ENCODE measurements around the gene CAMK2D. TPM values are rescaled to one million over a fixed set of nuclear protein-coding genes. Genes with fewer than 3 reads are reported as not detected.

Gene CAMK2D
- total RNA-seq, 4 donors from 2014 or later: 45.9 to 67.1 (median 56.2) TPM

GRCh38 chr4:113623274-113623894 is 138.2 kb downstream of the CAMK2D start:
- no peak overlapping the region for H3K27ac ChIP-seq
- ATAC-seq: no peak
- no peaks in the 10 kb centered on the region for H3K36me3 ChIP-seq
- H3K9me3 ChIP-seq: no peaks in the 10 kb centered on the region
- TF ChIP-seq POLR2AphosphoS5 (IDR thresholded peaks at IDR 0.05) (no peak), EP300 (IDR thresholded peaks at IDR 0.05) (no peak), POLR2A (IDR thresholded peaks at IDR 0.05) (no peak), CTCF (IDR thresholded peaks at IDR 0.05) (no peak)
- H3K4me1 ChIP-seq: peaks cover 0 to 21% (median 0%) of the 10 kb centered on the region in 3 donors
- H3K27me3 ChIP-seq: no peaks in the 10 kb centered on the region
- H3K4me3 ChIP-seq: no peak overlapping the region

- ATAC-seq: no peak
- 98 to 100% methylated on average over 2 of the region's 2 CpGs for WGBS, 2 donors (ENCODE audit: low coverage in 1 of 2)
- Histone ChIP-seq H3K4me1 (peaks cover 0 to 21% (median 0%) of the 10 kb centered on the region in 3 donors), H3K27me3 (no peaks in the 10 kb centered on the region), H3K9me3 (no peaks in the 10 kb centered on the region), H3K4me3 (no peak overlapping the region), H3K27ac (no peak overlapping the region), H3K36me3 (no peaks in the 10 kb centered on the region)
- TF ChIP-seq POLR2A (IDR thresholded peaks at IDR 0.05) (no peak), POLR2AphosphoS5 (IDR thresholded peaks at IDR 0.05) (no peak), EP300 (IDR thresholded peaks at IDR 0.05) (no peak), CTCF (IDR thresholded peaks at IDR 0.05) (no peak)
Measured at GRCh38 chr4:113621633-113622032, 139.9 kb downstream of the CAMK2D start.

GRCh38 chr4:113620032-113620431 is 141.5 kb downstream of the CAMK2D start:
- Histone ChIP-seq H3K27ac (no peak overlapping the region), H3K27me3 (no peaks in the 10 kb centered on the region), H3K4me1 (peaks cover 0 to 36% (median 5%) of the 10 kb centered on the region in 3 donors), H3K4me3 (no peak overlapping the region), H3K36me3 (no peaks in the 10 kb centered on the region), H3K9me3 (no peaks in the 10 kb centered on the region)
- ATAC-seq: no peak
- TF ChIP-seq POLR2AphosphoS5 (IDR thresholded peaks at IDR 0.05): no peak
- TF ChIP-seq POLR2A (IDR thresholded peaks at IDR 0.05): no peak
- no peak for TF ChIP-seq CTCF (IDR thresholded peaks at IDR 0.05)
- TF ChIP-seq EP300 (IDR thresholded peaks at IDR 0.05): no peak
- 91 to 100% methylated on average over 2 of the region's 2 CpGs for WGBS, 2 donors (ENCODE audit: low coverage in 1 of 2)

GRCh38 chr4:113619526-113619925 is 142.0 kb downstream of the CAMK2D start:
- H3K4me1 ChIP-seq: peaks cover 0 to 41% (median 5%) of the 10 kb centered on the region in 3 donors
- H3K27ac ChIP-seq: no peak overlapping the region
- H3K27me3 ChIP-seq: no peaks in the 10 kb centered on the region
- H3K36me3 ChIP-seq: no peaks in the 10 kb centered on the region
- no peak for ATAC-seq
- no peaks in the 10 kb centered on the region for H3K9me3 ChIP-seq
- TF ChIP-seq POLR2AphosphoS5 (IDR thresholded peaks at IDR 0.05) (no peak), CTCF (IDR thresholded peaks at IDR 0.05) (no peak), EP300 (IDR thresholded peaks at IDR 0.05) (no peak), POLR2A (IDR thresholded peaks at IDR 0.05) (no peak)
- no peak overlapping the region for H3K4me3 ChIP-seq
- 73 to 79% methylated on average over 4 of the region's 4 CpGs for WGBS, 2 donors (ENCODE audit: low coverage in 1 of 2)

- TF ChIP-seq POLR2A (IDR thresholded peaks at IDR 0.05): no peak
- TF ChIP-seq EP300 (IDR thresholded peaks at IDR 0.05): no peak
- TF ChIP-seq POLR2AphosphoS5 (IDR thresholded peaks at IDR 0.05): no peak
- TF ChIP-seq CTCF (IDR thresholded peaks at IDR 0.05): no peak
- Histone ChIP-seq H3K4me1 (peaks cover 0 to 43% (median 5%) of the 10 kb centered on the region in 3 donors), H3K36me3 (no peaks in the 10 kb centered on the region), H3K4me3 (no peak overlapping the region), H3K27me3 (no peaks in the 10 kb centered on the region), H3K9me3 (no peaks in the 10 kb centered on the region), H3K27ac (no peak overlapping the region)
- ATAC-seq: no peak
- 11 to 37% methylated on average over 2 of the region's 2 CpGs for WGBS, 2 donors (ENCODE audit: low coverage in 1 of 2)
Measured at GRCh38 chr4:113618205-113618604, 143.3 kb downstream of the CAMK2D start.
